Gastroesophageal sphincter (tissue), 3 donors: Measurements from ENCODE around the gene TRIO.

Source experiments
- CTCF ChIP-seq, 4 experiments: fragments of 200-600 bp in 2 of 4; fragments of 450-650 bp in 2 of 4; sonication (generic) in 1 of 4; IDR thresholded peaks; one replicate each; pipeline ENCODE4 v1.5.1; 2017 to 2019; ENCODE audit warnings: antibody characterized with exemption in 4 of 4, mild to moderate bottlenecking in 2 of 4, moderate library complexity in 2 of 4
- POLR2A ChIP-seq, 2 donors: fragments of 450-650 bp; IDR thresholded peaks; one replicate each; pipeline ENCODE4 v1.6.1; 2017; ENCODE audit warnings: antibody characterized with exemption in 2 of 2, mild to moderate bottlenecking in 2 of 2, moderate library complexity in 1 of 2

- TF ChIP-seq CTCF (IDR thresholded peaks at IDR 0.05): no peak
- no peak for TF ChIP-seq POLR2A (IDR thresholded peaks at IDR 0.05)
These were observed 61.7 kb downstream of the TRIO start for GRCh38 chr5:14204785-14205321.
